ENCODE results near the gene BMPR1B. TPM values are rescaled to one million over a fixed set of nuclear protein-coding genes. Genes with fewer than 3 reads are reported as not detected.

The BMPR1B gene
- total RNA-seq, 1 experiment from 2014 or later, result 0.35 TPM

DNA sequence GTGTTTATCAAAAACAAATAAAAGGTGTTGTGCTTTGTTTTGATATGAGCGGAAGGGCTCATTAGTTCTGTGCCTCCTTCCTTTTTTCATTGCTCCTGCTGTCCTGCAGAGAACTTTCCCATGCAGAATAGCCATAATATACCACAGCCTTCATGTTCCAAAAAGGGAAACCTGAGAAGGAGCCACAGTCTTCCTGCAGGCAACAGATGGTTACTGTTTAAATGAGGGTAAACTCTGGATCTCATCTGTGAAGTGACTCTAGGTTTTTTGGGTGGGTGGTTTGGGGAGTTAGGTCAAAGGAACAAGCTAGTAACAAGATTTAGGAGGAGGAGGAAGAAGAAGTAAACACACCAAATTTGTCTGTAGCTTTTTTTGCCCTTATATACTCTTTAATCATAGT, 131.8 kb downstream of the BMPR1B start:
- Histone ChIP-seq H4K20me1 (ENCODE audit: control insufficient read depth, insufficient read depth, insufficient read length) (no peaks in the 10 kb centered on the region), H3K9me3 (ENCODE audit: control insufficient read depth, low read depth, low read length) (no peaks in the 10 kb centered on the region), H3T11ph (ENCODE audit: low read length) (no peak overlapping the region), H3K4ac (ENCODE audit: low read depth, low read length) (no peak overlapping the region), H2BK5ac (ENCODE audit: insufficient read length, low read length) (no peak overlapping the region), H3K56ac (ENCODE audit: insufficient read length, low read depth, low read length) (no peak overlapping the region), H4K8ac (replicated peaks; ENCODE audit: insufficient read length, low read depth, low read length) (no peak overlapping the region), H3K14ac (ENCODE audit: insufficient read depth, low read length) (no peak overlapping the region), H3K27me3 (ENCODE audit: insufficient read depth, low read length) (no peaks in the 10 kb centered on the region), H3K79me2 (ENCODE audit: insufficient read depth, low read length) (no peaks in the 10 kb centered on the region), H2BK12ac (ENCODE audit: insufficient read length, low read depth, low read length) (no peak overlapping the region), H3K23me2 (ENCODE audit: insufficient read length, low read depth, low read length, poor library complexity, severe bottlenecking) (no peaks in the 10 kb centered on the region), H3K18ac (ENCODE audit: insufficient read length, low read depth, low read length) (no peak overlapping the region), H3K79me1 (ENCODE audit: insufficient read depth, low read depth, low read length, poor library complexity, severe bottlenecking) (no peaks in the 10 kb centered on the region), H2BK120ac (ENCODE audit: low read depth, low read length, poor library complexity, severe bottlenecking) (no peak overlapping the region), H2AK5ac (ENCODE audit: insufficient read length, low read length) (no peak overlapping the region), H2AFZ (ENCODE audit: low read length) (peak overlapping the region; percentile 14), H3K9ac (ENCODE audit: extremely low read depth, insufficient read length, low read length) (no peak overlapping the region), H4K5ac (ENCODE audit: insufficient read length, low read depth, low read length) (no peak overlapping the region), H2BK15ac (ENCODE audit: low read depth, low read length) (no peak overlapping the region), H3K23ac (ENCODE audit: insufficient read length, low read depth, low read length) (no peak overlapping the region), H2BK20ac (ENCODE audit: low read depth, low read length, poor library complexity, severe bottlenecking) (no peak overlapping the region), H3K4me1 (ENCODE audit: insufficient read depth, low read length) (peaks cover 8% of the 10 kb centered on the region; the same call in 1 of the 2 replicates), H4K91ac (ENCODE audit: insufficient read length, low read depth, low read length) (no peak overlapping the region), H3K27ac (ENCODE audit: insufficient read length, low read depth, low read length) (no peak overlapping the region), H3K4me2 (ENCODE audit: insufficient read depth, insufficient read length, low read length) (no peak overlapping the region)
- DNase-seq, result no peak
- no peaks in the 10 kb centered on the region for H3K27me3 Mint-ChIP-seq (ENCODE audit: low read depth)
- peaks cover 25 to 32% of the 10 kb centered on the region in 2 experiments for H3K4me1 Mint-ChIP-seq
- H3K27ac Mint-ChIP-seq, result peak overlapping the region in 2 of 3 experiments; percentile 8 to 45; a peak in 2 of 7 replicates
- H3K4me3 Mint-ChIP-seq, result no peak overlapping the region
- H3K9me3 Mint-ChIP-seq, result peaks cover 0 to 5% of the 10 kb centered on the region in 2 experiments; a peak in 1 of 5 replicates
- no CpG with 5 or more reads among the region's 1 CpG for WGBS (ENCODE audit: extremely low coverage, insufficient read length, low lambda C conversion rate)
- TF ChIP-seq, protein P1, sequence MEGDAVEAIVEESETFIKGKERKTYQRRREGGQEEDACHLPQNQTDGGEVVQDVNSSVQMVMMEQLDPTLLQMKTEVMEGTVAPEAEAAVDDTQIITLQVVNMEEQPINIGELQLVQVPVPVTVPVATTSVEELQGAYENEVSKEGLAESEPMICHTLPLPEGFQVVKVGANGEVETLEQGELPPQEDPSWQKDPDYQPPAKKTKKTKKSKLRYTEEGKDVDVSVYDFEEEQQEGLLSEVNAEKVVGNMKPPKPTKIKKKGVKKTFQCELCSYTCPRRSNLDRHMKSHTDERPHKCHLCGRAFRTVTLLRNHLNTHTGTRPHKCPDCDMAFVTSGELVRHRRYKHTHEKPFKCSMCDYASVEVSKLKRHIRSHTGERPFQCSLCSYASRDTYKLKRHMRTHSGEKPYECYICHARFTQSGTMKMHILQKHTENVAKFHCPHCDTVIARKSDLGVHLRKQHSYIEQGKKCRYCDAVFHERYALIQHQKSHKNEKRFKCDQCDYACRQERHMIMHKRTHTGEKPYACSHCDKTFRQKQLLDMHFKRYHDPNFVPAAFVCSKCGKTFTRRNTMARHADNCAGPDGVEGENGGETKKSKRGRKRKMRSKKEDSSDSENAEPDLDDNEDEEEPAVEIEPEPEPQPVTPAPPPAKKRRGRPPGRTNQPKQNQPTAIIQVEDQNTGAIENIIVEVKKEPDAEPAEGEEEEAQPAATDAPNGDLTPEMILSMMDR (conservative IDR thresholded peaks at IDR 0.05), result no peak
- H3K36me3 Mint-ChIP-seq (ENCODE audit: insufficient read depth in 1 of 3, low read depth in 3 of 3), result peaks cover 0 to 2% (median 0%) of the 10 kb centered on the region in 3 experiments; a peak in 2 of 7 replicates

Data from H9 (cell line).